NCI-H82 (cell line): ENCODE results near the gene SIK3.

Experiments
- DNase-seq: peaks from one replicate; lab custom pipeline; 2025; lab: John Stamatoyannopoulos, UW

SIK3 gene

GRCh38 chr11:116970485-116971292, 127.5 kb downstream of the SIK3 start:
- no peak for DNase-seq

- no peak for DNase-seq
Measured at GRCh38 chr11:116969694-116970093, 128.5 kb downstream of the SIK3 start.

- DNase-seq, result no peak
Measured at GRCh38 chr11:116964269-116964668, 134.0 kb downstream of the SIK3 start.

- no peak for DNase-seq
Measured at GRCh38 chr11:116963813-116964212, 134.4 kb downstream of the SIK3 start.

- DNase-seq, result no peak
Measured at GRCh38 chr11:116962108-116962507, 136.1 kb downstream of the SIK3 start.

GRCh38 chr11:116960930-116961329, 137.3 kb downstream of the SIK3 start:
- peak; percentile 22 for DNase-seq

- peak; percentile 10 for DNase-seq
Measured at GRCh38 chr11:116958246-116958645, 140.0 kb downstream of the SIK3 start.

GRCh38 chr11:116955949-116956348, 142.3 kb downstream of the SIK3 start:
- DNase-seq, result no peak

GRCh38 chr11:116955548-116955947, 142.7 kb downstream of the SIK3 start:
- no peak for DNase-seq

- no peak for DNase-seq
Measured at GRCh38 chr11:116953530-116954285, 144.5 kb downstream of the SIK3 start.

GRCh38 chr11:116951762-116952161, 146.5 kb downstream of the SIK3 start:
- DNase-seq, result no peak

GRCh38 chr11:116950210-116950609, 148.0 kb downstream of the SIK3 start:
- no peak for DNase-seq

GRCh38 chr11:116948391-116948790, 149.8 kb downstream of the SIK3 start:
- no peak for DNase-seq

- no peak for DNase-seq
Measured at GRCh38 chr11:116946414-116946813, 151.8 kb downstream of the SIK3 start.

GRCh38 chr11:116939499-116939898, 158.7 kb downstream of the SIK3 start:
- no peak for DNase-seq

GRCh38 chr11:116938471-116939070, 159.7 kb downstream of the SIK3 start:
- no peak for DNase-seq

- no peak for DNase-seq
Measured at GRCh38 chr11:116936754-116937446, 161.3 kb downstream of the SIK3 start.

- DNase-seq, result no peak
Measured at GRCh38 chr11:116935514-116935913, 162.7 kb downstream of the SIK3 start.

GRCh38 chr11:116935089-116935488, 163.1 kb downstream of the SIK3 start:
- no peak for DNase-seq

- DNase-seq, result no peak
Measured at GRCh38 chr11:116933961-116934360, 164.3 kb downstream of the SIK3 start.

- no peak for DNase-seq
Measured at GRCh38 chr11:116932181-116932580, 166.0 kb downstream of the SIK3 start.

GRCh38 chr11:116931206-116931953, 166.8 kb downstream of the SIK3 start:
- no peak for DNase-seq
